Bronchial epithelial cell (primary cell): Measurements from ENCODE around the gene ANAPC15. TPM values are rescaled to one million over a fixed set of nuclear protein-coding genes. Genes with fewer than 3 reads are reported as not detected.

ENCODE experiments used
- DNase-seq: peaks from one replicate; pipeline ENCODE4 v3.0.0-alpha.2; 2010; ENCODE audit warnings: low read depth
- FAIRE-seq: peaks from 2 replicates; lab custom pipeline; 2011; peaks lifted over from hg19 to GRCh38; lab: Jason Lieb, UNC
- H3K27me3 ChIP-seq: 2 replicates; pipeline ENCODE4 v1.5.1; 2011; ENCODE audit warnings: low read length; ENCODE audit not compliant: control insufficient read depth, insufficient read depth
- H3K36me3 ChIP-seq: 2 replicates; pipeline ENCODE4 v1.5.1; 2011; ENCODE audit warnings: low read length; ENCODE audit not compliant: control insufficient read depth, insufficient read depth
- H3K4me3 ChIP-seq: 2 replicates; pipeline ENCODE4 v1.5.1; 2011; ENCODE audit warnings: mild to moderate bottlenecking, low read depth, low read length, control low read depth
- total RNA-seq: library from RNA; depleted of rRNA; stranded (reverse); fragments of >200 nt; gene quantifications from 2 replicates; pipeline ENCODE4 v1.2.1, GENCODE V29; 2014
- TF ChIP-seq, protein P1 (sequence below): IDR thresholded peaks from 2 replicates; pipeline ENCODE4 v1.5.1; 2011; ENCODE audit warnings: mild to moderate bottlenecking, moderate library complexity, low read length, control low read depth, inconsistent platforms; ENCODE audit not compliant: insufficient read depth, severe bottlenecking

ANAPC15 gene
- total RNA-seq, 1 donor from 2014 or later, result 19.0 TPM

DNA sequence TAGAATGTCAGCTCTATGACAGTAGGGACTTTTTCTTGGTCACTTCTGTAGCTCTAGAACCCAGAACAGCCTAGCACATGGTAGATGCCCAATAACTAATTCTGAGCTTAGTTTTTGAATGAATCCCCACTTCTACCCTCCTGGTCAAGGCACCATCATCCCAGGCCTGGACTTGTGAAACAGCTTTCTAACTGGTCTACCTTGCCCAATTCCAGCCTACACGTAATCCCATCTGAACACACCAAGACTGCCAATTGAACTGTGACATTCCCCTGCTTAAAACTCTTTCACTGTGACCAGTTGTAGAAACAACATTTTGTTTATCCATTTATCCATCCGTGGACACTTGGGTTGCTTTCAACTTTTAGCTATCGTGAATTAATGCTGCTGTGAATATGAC is 16.9 kb upstream of the ANAPC15 start:
- Histone ChIP-seq H3K4me3 (no peak overlapping the region), H3K36me3 (no peaks in the 10 kb centered on the region), H3K27me3 (no peaks in the 10 kb centered on the region)
- DNase-seq (no peak), FAIRE-seq (no peak)
- TF ChIP-seq, protein P1, sequence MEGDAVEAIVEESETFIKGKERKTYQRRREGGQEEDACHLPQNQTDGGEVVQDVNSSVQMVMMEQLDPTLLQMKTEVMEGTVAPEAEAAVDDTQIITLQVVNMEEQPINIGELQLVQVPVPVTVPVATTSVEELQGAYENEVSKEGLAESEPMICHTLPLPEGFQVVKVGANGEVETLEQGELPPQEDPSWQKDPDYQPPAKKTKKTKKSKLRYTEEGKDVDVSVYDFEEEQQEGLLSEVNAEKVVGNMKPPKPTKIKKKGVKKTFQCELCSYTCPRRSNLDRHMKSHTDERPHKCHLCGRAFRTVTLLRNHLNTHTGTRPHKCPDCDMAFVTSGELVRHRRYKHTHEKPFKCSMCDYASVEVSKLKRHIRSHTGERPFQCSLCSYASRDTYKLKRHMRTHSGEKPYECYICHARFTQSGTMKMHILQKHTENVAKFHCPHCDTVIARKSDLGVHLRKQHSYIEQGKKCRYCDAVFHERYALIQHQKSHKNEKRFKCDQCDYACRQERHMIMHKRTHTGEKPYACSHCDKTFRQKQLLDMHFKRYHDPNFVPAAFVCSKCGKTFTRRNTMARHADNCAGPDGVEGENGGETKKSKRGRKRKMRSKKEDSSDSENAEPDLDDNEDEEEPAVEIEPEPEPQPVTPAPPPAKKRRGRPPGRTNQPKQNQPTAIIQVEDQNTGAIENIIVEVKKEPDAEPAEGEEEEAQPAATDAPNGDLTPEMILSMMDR, result no peak

DNA sequence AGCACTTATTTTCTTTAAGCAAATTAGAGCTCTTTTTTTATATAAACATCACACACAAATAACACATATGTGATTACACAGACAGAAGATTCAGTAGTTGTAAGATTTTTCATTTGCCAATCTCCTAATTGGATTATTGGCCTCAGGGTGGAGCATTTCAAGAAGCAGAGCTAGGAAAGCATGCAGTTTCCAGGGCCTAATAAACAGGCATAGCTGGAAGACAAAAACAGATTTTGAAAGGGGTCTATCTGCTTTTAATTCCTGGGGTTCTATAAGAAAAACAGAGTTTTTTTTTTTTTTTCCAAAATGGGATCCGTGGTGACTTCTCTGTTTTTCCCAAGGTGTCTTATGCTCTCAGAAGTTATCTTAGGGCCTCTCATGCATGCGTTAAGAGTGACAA is 15.4 kb upstream of the ANAPC15 start:
- no peak for DNase-seq
- no peak for FAIRE-seq
- H3K27me3 ChIP-seq, result no peaks in the 10 kb centered on the region
- H3K36me3 ChIP-seq, result no peaks in the 10 kb centered on the region
- TF ChIP-seq, protein P1, result no peak
- H3K4me3 ChIP-seq, result no peak overlapping the region

DNA sequence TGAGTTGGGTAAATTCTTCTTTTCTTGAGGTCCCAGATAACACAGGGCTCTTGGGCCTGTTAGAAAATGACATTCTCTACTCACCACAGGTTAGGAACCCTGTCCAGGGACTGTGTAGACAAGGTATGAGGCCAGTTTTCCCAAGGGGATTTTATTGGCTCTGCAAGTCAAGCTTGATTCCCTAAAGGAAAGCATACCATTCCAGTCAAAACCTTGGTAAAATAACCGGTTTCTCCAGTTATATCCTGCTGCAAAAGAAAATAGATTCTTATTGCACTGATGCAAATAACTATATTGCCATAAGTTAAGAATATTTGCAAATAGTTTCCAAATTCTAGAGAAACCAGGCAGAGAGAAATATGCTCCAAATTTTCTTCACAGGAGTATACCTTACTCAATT is 13.5 kb upstream of the ANAPC15 start:
- no peak overlapping the region for H3K4me3 ChIP-seq
- no peaks in the 10 kb centered on the region for H3K27me3 ChIP-seq
- TF ChIP-seq, protein P1, result no peak
- FAIRE-seq (no peak), DNase-seq (no peak)
- H3K36me3 ChIP-seq, result no peaks in the 10 kb centered on the region

DNA sequence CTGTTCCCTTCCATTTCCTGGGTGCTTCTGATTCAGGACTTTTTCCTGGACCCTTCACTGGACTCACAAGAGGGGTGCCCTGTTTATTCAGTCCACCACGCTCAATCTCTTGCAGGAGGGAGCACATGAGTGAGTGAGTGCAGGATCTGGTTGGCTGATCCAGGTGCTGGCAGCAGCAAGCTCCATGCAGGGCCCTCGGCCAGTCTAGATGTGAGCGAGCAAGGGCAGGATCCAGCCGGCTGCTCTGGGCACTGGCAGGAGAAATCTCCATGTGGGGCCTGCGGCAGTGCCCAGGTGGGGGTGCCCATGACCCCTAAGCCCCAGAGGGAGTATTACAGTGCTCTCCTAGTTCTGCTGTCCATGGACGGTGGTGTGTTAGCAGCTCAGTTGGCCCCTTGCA is 11.6 kb upstream of the ANAPC15 start:
- TF ChIP-seq, protein P1, result no peak
- Histone ChIP-seq H3K36me3 (peaks cover 1% of the 10 kb centered on the region), H3K4me3 (no peak overlapping the region), H3K27me3 (no peaks in the 10 kb centered on the region)
- no peak for DNase-seq
- FAIRE-seq, result no peak

DNA sequence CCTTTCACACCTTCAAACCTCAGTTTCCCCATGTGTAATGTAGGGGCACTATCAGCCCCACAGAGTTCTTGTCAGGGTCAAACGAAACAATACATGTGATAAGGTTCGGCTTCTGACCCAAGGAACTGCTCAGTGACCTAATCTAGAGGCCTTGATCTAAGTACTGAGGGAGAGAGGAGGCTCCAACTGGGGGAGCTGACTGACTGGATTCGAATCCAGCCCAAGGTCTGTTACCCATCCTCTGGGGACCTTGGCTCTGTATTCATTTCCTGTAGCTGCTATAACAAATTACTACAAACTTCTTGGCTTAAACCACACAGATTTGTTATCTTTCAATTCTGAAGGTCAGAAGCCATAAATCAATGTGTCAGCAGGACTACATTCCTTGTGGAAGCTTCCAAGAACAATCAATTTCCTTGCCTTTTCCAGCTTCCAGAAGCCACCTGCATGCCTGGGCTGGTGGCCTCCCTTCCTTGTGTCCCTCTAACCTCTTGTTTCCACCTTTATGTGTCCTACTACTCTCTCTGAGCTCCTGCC is 10.7 kb upstream of the ANAPC15 start:
- FAIRE-seq (no peak), DNase-seq (no peak)
- no peaks in the 10 kb centered on the region for H3K27me3 ChIP-seq
- TF ChIP-seq, protein P1, result no peak
- H3K4me3 ChIP-seq, result no peak overlapping the region
- peaks cover 1% of the 10 kb centered on the region for H3K36me3 ChIP-seq

DNA sequence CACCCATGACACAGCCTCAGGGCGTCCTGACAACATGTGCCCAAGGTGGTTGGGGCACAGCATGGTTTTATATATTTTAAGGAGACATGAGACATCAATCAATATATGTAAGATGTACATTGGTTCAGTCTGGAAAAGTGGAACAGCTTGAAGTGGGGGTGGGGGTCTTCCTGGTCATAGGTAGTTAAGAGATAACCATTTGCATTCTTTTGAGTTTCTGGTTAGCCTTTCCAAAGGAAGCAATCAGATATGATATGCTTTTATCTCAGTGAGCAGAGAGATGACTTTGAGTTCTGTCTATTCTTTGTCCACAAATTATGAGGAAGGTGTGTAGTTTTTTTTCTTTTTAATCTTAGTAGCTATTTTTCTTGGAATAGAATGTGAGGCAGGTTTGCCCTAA is 10.1 kb upstream of the ANAPC15 start:
- FAIRE-seq (no peak), DNase-seq (no peak)
- Histone ChIP-seq H3K36me3 (peaks cover 1% of the 10 kb centered on the region), H3K27me3 (no peaks in the 10 kb centered on the region), H3K4me3 (no peak overlapping the region)
- TF ChIP-seq, protein P1, result no peak
